ENCODE data around the gene NRCAM. TPM values are rescaled to one million over a fixed set of nuclear protein-coding genes. Genes with fewer than 3 reads are reported as not detected.

The NRCAM gene
- total RNA-seq (ENCODE audit: low replicate concordance), result 1.1 and 1.9 TPM in 2 replicates

GRCh38 chr7:108455998-108456677 is at the start of gene NRCAM:
NRCAM (minus strand) TSS chr7:108456436; CDS start chr7:108240064, 216,372 bp downstream.

GRCh38 chr7:108130261-108130660 is 326.0 kb downstream of the NRCAM start, which contains the start of gene LAMB4:
LAMB4 (minus strand) TSS chr7:108130361; CDS start chr7:108123164, 7,197 bp downstream.

Other genes starting within 250 kb of the NRCAM start
- gene PNPLA8, start 69.7 kb upstream of the NRCAM start, total RNA-seq (ENCODE audit: low replicate concordance), result 20.2 and 22.9 TPM in 2 replicates
- gene THAP5, start 113.3 kb upstream of the NRCAM start, total RNA-seq (ENCODE audit: low replicate concordance), result 7.1 and 13.9 TPM in 2 replicates
- gene DNAJB9, start 113.4 kb upstream of the NRCAM start, total RNA-seq (ENCODE audit: low replicate concordance), result 47.5 and 69.2 TPM in 2 replicates